Suprapubic skin (tissue), 4 donors: ENCODE data around the gene ASS1.

Experiments
- CTCF ChIP-seq, 2 donors: fragments of 200-600 bp in 1 of 2; fragments of 450-650 bp in 1 of 2; sonication (generic) in 1 of 2; IDR thresholded peaks; one replicate each; pipeline ENCODE4 v1.5.1; 2016 to 2019; ENCODE audit warnings: antibody characterized with exemption in 2 of 2, mild to moderate bottlenecking in 1 of 2, moderate library complexity in 1 of 2
- POLR2A ChIP-seq, 2 donors: fragments of 450-650 bp; IDR thresholded peaks; one replicate each; pipeline ENCODE4 v1.6.1; 2017; ENCODE audit warnings: antibody characterized with exemption in 2 of 2, mild to moderate bottlenecking in 2 of 2, moderate library complexity in 2 of 2
- POLR2AphosphoS5 ChIP-seq, 3 donors: sonication (generic); formaldehyde crosslinking; IDR thresholded peaks; one replicate each; pipeline ENCODE4 v1.6.1; 2017; ENCODE audit warnings: antibody characterized with exemption in 3 of 3

- TF ChIP-seq POLR2A (IDR thresholded peaks at IDR 0.05): no peak
- no peak for TF ChIP-seq CTCF (IDR thresholded peaks at IDR 0.05)
- TF ChIP-seq POLR2AphosphoS5 (IDR thresholded peaks at IDR 0.05): no peak
These were observed 12.0 kb upstream of the ASS1 start for GRCh38 chr9:130432796-130433167.
